SW 1271 (cell line): ENCODE measurements around the gene IRAK2.

Experiments used
- DNase-seq, 2 experiments: peaks; one replicate each; lab custom pipeline; 2025; lab: John Stamatoyannopoulos, UW

The IRAK2 gene

GRCh38 chr3:10284496-10284895 is 119.8 kb downstream of the IRAK2 start:
- DNase-seq, result no peak

GRCh38 chr3:10285272-10286132 is 120.8 kb downstream of the IRAK2 start:
- DNase-seq, result no peak

- DNase-seq, result no peak
Observed at GRCh38 chr3:10286133-10286524, 121.4 kb downstream of the IRAK2 start.

- no peak for DNase-seq
Observed at GRCh38 chr3:10286596-10287295, 122.0 kb downstream of the IRAK2 start.

GRCh38 chr3:10287936-10288574 is 123.3 kb downstream of the IRAK2 start:
- DNase-seq, result no peak

GRCh38 chr3:10288575-10288960 is 123.8 kb downstream of the IRAK2 start:
- no peak for DNase-seq

- DNase-seq, result no peak
Observed at GRCh38 chr3:10289077-10289476, 124.4 kb downstream of the IRAK2 start.

GRCh38 chr3:10289787-10290355 is 125.2 kb downstream of the IRAK2 start:
- DNase-seq, result no peak

GRCh38 chr3:10290481-10291176 is 125.9 kb downstream of the IRAK2 start:
- DNase-seq, result no peak

- no peak for DNase-seq
Observed at GRCh38 chr3:10291641-10292040, 126.9 kb downstream of the IRAK2 start.

- DNase-seq, result no peak
Observed at GRCh38 chr3:10292505-10293419, 128.0 kb downstream of the IRAK2 start, which contains the start of gene GHRL. Gene GHRL (minus strand): TSS chr3:10292947. CDS start chr3:10290180, 2,767 bp downstream.
